CD1c-positive myeloid dendritic cell (primary cell): Measurements from ENCODE around the gene OR2T34.
"Not testable (repeated sequence)": the region's sequence is repeated elsewhere in the genome, so short reads cannot be mapped to it uniquely, and the experiment has no call there.

Experiments used
- DNase-seq: peaks from one replicate; pipeline ENCODE4 v3.0.0-alpha.2; 2016; ENCODE audit errors: extremely low spot score

OR2T34 gene, protein sequence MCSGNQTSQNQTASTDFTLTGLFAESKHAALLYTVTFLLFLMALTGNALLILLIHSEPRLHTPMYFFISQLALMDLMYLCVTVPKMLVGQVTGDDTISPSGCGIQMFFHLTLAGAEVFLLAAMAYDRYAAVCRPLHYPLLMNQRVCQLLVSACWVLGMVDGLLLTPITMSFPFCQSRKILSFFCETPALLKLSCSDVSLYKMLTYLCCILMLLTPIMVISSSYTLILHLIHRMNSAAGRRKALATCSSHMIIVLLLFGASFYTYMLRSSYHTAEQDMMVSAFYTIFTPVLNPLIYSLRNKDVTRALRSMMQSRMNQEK

DNA sequence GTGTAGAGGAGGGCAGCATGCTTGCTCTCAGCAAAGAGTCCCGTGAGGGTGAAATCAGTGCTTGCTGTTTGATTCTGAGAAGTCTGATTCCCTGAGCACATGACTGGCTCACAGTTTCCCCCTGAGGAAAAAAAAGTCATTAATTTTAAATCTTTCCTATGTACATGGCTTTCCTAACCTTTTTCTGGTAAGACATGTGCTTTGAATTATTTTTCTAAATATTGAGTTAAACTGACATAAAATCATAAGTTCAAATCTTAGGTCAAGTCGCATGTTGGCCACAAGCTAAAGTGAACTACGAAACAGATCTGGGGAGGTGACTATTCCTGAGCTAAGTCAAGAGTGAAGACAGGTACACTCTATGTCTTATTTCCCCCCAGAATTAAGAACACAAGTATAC, at the start of gene OR2T34:
OR2T34 (minus strand) TSS at position 101 of the 400 bp plus-strand sequence; CDS start at position 101, 0 bp downstream.
- DNase-seq = not testable (repeated sequence)

DNA sequence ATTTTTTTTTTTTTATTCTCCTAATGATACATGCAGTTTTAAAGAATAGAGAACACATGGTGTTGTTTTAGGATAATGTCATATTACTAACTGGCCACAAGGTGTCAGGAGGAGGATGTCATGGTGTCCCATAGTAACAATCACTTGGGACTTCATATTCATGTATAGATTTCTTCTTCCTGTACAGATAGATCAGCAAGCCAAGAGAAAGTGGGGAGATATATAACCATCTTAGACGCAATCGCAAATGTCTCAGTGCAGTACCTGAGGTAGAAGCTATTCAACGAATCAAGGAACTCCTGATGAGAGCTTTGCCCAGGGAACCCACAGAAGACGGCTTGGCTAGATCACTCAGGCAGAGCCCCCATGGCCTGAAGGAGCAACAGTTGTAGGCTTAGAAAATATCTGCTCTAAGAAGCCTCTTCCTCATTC, 48.0 kb upstream of the OR2T34 start:
- DNase-seq = peak; percentile 54

DNA sequence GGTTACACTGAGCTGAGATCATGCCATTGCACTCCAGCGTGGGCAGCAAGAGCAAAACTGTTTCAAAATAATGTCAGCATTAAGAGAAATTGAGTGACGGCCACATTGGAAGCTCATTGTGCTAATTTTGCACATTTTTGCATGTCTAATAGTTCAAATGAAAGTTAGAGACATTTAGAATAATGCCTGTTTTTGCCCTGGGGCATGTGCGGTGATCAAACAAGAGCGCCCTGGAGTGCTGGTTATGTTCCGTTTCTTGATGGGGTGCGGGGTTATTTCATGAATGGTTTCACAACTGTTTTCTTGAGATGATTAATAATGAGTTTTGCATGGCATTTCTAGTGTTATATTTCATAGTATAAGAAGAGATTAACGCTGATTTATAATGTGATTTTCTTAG, 47.2 kb upstream of the OR2T34 start:
- no peak for DNase-seq

DNA sequence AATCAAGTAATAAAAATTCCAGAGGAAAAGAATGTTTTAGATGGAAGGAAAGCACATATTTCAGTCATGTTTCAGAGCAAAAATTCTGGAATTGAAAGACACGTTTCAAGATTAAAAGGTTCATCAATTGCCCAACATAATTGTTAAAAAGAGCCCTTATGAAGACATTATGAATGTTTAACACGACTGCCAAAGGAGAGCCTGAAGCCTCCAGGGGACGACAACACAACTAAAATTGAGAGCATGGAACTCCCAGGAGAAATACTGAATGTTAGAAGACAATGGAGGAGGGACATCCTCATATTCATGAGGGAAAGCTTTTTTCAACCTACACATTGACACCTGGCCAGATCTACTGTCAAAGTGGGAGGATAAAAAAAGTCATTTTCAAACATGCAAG, 44.3 kb upstream of the OR2T34 start:
- peak; percentile 60 for DNase-seq

DNA sequence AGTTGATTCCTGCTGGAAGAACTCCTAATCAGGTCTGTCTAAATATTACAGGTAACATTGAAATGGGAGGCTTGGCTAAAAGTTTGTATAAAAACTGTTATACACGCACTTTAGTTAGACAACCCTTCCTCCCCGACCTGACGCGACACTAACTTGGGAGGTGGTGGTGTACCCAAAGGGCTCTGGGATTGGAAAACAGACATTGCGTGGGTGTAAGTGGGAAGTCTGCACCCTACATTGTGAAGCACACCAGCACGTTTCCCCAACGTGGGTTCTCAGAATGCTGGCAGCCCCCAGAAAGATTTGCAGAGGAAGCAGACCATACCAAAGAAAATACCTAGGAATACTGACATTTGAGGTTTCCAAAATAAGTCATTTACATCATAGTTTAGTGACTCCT, 43.6 kb upstream of the OR2T34 start:
- DNase-seq = no peak

DNA sequence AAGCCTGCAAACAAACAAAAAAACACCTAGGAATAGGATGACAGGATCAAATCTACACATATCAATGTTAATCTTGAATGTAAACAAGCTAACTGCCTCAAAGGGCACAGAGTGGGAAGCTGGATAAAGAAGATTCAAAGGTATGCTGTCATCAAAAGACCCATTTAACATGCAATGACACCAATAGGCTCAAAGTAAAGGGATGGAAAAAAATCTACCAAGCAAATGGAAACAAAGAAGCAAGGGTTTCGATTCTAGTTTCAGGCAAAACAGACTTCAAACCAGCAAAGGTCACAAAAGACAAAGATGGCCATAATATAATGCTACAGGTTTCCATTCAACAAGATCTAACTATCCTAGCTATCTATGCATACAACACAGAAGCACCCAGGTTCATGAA, 39.2 kb upstream of the OR2T34 start:
- no peak for DNase-seq

DNA sequence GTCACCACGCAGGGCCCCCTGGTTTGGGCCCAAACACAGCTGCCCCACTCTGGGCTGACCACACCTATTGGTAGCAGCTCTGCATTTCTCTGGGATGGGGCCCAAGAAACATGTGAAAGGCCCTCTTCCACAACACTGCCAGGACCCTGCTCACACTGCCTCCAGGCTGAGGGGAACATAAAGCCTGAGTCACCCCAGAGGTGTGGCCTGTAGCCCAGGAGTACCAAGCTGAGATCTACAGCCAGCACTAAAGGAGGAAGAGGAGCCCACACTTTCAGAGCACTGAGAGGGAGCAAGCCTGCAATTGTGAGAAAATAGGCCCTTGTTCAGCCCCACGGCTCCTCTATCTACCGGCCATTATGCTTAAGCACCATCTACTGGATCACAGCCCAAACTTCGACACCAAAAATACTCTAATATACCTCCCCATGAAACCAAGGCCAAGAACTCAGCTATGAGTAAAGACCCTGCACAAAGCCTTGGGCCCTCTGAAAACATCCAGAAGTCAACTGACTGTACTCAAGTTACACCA, 37.4 kb upstream of the OR2T34 start:
- DNase-seq = peak; percentile 9

DNA sequence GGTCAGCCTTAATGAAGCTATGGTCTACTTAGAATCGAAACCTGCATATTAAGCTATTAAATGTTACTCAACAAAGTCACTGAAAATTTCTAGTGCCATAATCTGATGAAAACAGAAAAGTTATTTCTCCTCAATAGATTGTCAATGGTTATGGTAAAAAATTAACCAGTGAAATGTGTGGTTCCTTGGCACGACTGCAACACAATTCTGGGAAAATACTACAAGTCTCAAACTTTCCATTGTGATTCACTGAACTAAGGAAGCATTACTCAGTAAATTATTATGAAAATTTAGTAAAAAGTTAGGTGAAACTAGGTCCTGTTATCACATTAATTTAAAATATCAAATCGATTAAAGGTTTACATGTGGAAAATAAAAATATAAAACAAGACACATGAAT, 35.7 kb upstream of the OR2T34 start:
- no peak for DNase-seq

DNA sequence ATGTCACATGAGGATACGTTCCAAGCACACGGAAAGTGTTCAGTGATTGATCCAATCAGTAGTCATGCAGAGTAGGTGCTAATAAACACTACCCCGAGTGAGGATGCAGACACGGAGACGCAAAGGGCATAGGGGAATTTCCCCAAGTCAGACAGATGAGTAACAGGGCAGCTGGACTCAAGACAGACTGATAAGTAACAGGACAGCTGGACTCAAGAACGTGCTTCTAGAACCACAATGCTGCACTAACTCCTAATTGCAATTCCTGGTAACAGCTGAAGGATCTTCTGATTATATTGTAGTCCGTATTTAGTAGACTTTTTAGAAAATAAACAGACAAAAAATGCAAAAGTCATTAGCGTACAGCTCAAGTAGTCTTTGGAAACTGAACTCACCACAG, 24.8 kb upstream of the OR2T34 start:
- DNase-seq = no peak

DNA sequence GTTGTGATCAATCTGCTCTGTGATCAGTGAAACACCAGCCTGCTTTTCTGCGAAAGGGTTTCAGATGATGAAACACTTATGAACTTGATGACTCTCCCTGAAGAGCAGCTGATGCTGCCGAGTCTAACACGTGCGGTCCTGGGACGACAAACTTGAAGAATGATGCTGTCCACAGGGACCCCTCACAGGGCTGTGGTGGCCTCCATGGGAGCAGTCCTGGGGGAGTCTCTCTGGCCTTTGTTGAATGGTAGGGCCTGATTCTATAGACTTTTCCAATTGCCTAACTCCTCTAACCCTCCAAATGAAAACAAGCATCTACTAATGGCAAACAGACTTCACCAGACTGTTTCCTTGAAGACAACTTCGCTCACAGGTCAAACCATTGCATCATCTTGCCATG, 23.0 kb upstream of the OR2T34 start, which contains the start of gene OR2T10:
OR2T10 (minus strand) TSS at position 112 of the 400 bp plus-strand sequence. CDS start 3,932 bp downstream, outside the sequence.
- DNase-seq = no peak

DNA sequence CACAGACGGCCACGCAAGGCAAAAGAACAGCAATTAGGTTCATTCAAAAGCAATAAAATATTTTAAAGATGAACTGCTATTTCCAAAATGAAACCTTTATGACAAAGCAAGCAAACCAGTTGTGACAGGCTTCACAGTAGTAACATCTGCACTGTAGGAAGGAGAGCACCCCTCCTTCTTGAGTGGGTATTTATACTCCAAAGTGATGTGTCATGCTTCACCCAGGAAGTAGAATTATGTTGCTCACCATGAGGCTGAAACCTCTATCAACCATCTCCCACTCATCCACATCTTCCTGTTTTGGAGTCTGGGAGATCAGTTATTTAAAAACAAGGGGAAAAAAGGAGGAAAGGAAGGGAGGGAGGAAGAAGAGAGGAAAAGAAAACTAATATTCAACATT, 22.1 kb upstream of the OR2T34 start:
- peak; percentile 65 for DNase-seq

DNA sequence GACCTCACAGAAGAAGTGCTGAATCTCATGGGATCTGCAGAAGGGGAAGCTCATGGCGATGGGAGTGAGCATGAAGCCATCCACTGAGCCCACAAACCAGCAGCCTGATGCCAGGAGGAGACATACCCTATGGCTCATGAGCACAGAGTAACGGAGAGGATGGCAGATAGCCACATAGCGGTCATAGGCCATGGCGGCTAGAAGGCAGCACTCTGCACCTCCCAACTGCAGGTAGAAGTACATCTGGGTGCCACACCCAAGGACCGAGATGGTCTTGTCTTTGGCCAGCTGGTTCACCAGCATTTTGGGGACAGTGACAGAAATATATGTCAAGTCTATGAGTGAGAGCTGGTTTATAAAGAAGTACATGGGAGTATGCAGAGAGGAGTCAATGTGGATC, 18.7 kb upstream of the OR2T34 start:
- no peak for DNase-seq

DNA sequence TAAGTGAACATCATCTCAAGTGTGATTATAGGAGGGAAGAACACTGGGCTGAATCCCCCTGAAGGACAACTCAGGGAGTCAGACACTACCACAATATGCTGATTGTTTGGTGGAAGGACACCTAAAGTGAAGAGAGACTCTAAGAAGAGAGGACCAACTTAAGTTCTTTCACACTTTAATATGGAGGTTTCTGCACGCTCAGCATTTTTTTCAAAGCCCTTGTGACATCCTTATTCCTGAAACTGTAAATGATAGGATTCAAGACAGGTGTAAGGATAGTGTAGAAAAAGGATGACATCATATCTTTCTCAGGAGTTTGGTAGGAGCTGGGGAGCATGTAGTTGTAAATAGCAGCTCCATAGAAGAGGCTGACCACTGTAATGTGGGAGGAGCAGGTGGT, 18.1 kb upstream of the OR2T34 start:
- DNase-seq = no peak

DNA sequence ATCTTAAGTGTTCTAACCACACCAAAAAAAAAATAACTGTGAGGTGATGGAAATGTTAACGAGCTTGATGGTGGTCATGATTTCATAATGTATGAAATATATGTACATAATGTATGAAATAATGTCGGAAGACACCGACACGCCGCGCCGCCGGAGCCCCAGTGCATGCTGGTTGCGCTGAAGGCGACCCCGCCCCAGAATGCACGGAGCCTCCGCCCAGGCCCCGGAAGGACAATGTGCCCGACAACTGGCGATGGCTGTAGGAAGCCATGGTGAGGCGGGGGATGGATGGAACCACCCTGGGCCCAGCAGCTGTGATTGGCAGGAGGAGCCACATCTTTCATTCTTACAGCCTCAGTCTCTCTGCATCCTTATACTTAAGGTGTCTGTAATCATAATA, 15.5 kb upstream of the OR2T34 start:
- DNase-seq = no peak

DNA sequence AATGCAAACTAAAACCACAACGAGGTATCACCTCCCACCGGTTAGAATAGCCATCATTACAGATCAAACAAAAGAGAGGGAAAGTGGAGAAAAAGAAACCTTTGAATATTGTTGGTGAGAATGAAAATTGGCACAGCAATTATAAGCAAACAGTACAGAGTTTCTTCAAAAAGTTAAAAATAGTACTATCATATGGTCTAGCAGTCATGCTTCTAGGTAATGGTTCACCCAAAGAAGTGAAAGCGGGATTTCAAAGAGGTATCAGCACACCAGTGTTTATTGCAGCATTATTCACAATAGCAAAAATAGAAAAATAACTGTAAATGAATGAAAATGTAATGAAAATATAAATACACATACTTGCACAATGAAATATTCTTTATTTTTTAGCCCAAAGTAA, 14.8 kb upstream of the OR2T34 start:
- no peak for DNase-seq

DNA sequence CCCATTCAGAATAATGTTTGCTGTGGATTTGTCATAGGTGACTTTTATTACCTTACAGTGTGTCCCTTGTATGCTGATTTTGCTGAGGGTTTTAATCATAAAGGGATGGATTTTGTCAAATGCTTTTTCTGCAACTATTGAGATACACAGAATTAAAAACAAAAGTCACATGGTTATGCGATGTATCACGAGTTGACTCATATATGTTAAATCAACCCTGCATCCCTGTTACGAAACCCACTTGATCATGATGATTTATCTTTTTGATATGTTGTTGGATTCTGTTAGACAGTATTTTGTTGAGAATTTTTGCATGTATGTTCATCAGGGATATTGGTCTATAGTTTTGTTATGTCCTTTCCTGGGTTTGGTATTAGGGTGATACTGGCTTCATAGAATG, 10.7 kb upstream of the OR2T34 start:
- DNase-seq = no peak

DNA sequence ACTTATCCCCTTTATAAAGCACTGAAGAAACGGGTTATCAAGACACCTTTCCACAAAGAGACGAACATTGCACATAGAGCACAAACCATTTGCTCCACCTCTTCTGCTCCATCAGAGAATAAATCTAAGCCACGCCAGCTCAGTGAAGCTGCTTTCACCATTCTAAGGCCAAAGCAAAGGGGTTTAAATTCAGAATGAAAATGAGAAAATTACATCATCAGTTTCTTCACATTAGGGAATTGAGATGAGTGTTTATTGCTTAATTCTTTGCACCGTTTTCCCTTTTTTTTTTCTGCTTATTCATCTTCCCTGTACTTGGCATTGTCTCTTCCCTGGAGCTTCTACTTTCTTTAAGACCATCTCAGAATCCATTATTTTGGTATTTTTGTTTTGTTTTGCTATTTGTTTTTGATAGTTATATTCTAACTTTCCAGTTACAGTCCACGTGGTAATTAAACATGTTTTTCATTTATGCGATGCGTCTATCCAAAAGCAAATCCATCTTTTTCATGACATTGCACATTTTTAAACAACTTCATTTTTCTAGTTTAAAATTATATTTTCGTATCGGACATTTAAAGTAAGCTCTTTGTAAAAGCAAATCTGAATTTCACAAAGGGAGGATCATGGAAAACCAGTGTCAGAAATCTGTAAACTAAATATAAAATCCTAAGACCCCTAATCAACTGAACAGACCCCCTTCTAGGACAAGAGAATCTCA, 1.9 kb upstream of the OR2T34 start:
- peak; percentile 60 for DNase-seq

DNA sequence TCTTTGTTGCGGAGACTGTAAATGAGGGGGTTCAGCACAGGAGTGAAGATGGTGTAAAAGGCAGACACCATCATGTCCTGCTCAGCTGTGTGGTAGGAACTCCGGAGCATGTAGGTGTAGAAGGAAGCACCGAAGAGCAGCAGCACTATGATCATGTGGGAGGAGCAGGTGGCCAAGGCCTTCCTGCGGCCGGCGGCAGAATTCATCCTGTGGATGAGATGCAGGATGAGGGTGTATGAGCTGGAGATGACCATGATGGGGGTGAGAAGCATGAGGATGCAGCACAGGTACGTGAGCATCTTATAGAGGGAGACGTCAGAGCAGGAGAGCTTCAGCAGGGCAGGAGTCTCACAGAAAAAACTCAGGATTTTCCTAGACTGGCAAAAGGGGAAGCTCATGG, 701 bp downstream of the OR2T34 start:
- DNase-seq = not testable (repeated sequence)

DNA sequence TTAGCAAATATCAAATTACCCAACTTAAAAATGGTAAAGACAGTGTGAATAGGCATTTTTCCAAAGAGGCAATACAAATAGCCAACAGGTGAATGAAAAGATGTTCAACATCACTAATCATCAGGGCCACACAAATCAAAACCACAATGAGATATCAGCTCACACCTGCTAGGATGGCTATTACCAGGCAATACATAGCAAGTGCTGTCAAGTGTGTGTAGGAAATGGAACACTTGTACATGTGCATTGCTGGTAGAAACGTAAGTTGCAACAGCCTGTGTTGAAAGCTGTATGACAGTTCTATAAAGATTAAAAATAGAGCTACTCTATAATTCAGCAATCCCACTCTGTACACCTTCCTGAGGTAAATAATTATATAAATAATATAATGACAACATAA, 2.5 kb downstream of the OR2T34 start:
- DNase-seq = not testable (repeated sequence)

DNA sequence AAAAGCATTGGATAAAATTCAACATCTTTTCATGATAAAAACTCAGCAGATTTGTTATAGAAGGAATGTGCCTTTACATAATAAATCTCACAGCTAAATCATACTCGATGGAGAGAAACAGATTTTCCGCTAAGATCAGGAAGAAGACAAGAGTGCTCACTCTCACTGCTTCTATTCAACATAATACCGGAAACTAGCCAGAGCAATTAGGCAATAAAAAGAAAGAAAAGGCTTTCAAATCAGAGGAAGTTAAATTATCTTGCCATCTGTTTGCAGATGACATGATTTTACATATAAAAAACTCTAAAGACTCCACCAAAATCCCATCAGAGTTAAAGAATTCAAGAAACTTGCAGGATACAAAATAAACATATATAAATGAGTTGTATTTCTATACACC, 3.7 kb downstream of the OR2T34 start:
- peak; percentile 21 for DNase-seq

DNA sequence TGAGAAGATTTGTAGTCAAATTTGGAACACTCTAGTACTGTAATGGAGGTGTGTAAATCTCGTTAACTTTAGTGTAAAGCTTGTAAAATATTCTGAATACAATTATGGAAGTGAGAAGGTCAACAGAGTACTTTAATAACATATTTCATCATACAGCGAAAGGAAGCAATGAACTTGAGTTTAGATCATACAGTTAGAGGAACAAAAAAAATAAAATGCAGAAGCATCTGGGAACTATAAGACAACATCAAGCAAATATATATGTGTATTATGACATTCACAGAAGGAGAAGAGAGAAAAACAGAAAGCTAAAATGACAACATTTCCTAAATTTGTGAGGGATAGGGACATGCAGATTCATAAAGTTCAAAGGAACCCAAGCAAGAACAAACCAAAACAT, 5.5 kb downstream of the OR2T34 start:
- DNase-seq = peak; percentile 79

DNA sequence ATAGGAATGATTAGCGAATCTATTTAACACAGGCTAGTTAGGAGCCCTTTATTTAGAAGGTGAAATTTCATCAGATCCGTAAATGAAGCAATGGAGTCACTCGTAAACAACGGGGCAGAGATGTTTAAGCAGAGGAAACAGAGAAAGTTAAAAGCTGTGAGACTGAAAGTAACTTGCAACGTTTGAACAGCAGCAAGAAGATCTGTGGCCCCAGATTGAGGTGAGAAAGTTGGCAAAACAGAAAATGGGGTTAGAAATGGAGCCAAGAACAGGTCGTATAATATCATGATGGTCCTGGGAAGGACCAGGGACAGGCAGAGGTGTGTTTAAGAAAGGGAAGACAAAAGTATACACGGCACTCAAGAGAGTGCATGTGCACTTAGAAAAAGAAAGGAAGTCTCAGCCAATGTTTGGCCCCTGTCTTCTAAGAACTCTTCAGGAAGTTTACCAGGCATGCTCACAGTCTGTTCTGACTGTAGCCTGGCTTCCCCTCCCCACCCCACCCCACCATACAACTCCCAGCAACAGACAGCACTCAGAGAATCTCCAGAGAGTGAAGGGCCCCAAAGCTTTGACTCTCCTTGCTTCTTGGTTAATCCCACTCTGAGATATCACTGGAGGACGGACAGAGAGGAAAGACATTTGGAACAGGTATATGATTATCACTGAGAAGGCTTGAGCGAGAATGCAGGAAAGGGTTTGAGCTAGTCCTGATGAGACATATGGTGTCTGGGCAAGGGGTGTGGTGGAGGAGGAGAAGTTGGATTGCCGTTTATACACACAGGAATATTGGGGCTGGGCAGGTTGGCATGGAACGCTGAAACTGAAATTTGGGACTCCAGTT, 8.8 kb downstream of the OR2T34 start:
- DNase-seq = not testable (repeated sequence)
